ENCODE data around the gene MYL9. TPM values are rescaled to one million over a fixed set of nuclear protein-coding genes. Genes with fewer than 3 reads are reported as not detected.

The MYL9 gene
- total RNA-seq, 1 donor from 2014 or later, result 1,028 TPM

DNA sequence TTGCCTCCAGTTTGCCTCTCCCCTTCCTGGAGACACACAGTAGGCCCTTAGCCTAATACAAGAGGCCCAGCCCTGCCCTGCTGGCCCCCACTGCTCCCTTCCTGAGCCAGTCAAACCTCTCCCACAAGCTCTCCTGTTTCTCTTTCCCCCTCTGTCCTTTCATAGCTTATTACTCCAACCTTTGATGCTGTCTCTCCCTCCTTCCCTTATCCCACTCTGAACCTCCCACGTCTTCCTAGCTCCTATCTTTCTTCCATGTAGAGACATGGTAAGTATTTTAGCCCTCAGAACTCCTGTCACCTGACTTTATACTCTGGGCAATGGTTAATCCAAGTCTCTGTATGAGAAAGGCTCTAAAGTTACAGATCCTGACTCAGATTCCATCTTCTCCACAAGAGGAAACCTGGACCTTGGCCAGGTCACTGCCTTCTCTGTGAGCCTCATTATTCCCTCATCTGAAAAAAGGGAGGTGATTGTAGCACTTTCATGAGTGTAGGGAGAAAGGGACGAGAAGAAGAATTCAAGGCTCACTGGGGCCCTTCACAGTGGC lies 38.8 kb downstream of the MYL9 start:
- DNase-seq (ENCODE audit: low spot score), result no peak

DNA sequence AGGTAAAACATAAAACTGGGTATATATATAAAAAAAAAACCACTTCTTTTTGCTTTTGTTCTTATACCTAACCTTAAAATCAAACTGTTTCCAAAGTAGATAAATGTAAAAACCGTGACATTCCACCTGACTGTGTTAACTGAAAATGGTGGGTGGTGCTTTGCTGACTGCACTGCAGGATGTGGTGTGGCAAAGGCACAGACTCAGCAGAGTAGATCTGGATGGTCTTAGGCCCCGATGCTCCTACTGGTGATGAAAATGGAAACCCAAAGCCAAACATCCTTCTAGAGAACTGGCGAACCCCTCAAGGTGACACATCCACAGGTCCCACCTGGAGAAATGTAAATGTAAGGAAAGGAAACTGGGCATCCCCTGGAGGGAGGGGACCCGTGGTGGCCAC lies 41.0 kb downstream of the MYL9 start:
- DNase-seq (ENCODE audit: low spot score), result no peak

DNA sequence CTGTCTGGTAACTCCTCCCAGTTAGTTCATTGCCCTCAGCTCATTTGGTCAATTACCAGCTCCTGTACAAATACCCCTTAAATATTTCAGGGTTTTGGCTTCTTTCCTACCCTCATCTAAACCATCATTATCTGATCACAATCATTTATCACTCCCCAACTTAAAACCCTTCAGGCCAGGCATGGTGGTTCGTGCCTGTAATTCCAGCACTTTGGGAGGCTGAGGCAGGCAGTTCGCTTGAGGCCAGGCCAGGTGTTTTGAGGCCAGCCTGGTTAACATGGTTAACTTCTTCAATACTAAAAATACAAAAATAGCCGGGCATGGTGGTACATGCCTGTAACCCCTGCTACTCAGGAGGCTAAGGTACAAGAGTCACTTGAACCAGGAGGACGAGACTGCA lies 41.5 kb downstream of the MYL9 start:
- DNase-seq (ENCODE audit: low spot score), result no peak

DNA sequence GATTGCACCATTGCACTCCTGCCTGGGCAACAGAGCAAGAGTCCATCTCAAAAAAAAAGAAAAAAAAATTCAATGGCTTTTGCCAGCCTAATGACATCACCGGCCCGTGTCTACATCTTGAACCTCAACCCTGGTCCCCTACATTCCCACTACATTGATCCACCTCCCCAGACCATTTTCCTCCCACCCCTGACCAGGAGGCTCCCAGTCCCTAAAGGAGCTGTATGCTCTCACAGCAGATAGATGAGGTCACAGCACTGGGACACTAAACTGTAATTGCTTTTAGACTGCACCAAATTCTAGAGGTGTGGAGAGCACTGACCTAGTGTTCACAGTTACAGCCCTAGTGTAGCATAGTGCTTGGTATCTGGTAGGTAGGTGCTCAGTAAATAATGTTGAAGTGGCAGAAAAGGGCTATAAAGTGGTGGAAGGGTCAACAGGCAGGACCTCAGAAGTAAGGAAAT lies 42.7 kb downstream of the MYL9 start:
- DNase-seq (ENCODE audit: low spot score), result no peak

DNA sequence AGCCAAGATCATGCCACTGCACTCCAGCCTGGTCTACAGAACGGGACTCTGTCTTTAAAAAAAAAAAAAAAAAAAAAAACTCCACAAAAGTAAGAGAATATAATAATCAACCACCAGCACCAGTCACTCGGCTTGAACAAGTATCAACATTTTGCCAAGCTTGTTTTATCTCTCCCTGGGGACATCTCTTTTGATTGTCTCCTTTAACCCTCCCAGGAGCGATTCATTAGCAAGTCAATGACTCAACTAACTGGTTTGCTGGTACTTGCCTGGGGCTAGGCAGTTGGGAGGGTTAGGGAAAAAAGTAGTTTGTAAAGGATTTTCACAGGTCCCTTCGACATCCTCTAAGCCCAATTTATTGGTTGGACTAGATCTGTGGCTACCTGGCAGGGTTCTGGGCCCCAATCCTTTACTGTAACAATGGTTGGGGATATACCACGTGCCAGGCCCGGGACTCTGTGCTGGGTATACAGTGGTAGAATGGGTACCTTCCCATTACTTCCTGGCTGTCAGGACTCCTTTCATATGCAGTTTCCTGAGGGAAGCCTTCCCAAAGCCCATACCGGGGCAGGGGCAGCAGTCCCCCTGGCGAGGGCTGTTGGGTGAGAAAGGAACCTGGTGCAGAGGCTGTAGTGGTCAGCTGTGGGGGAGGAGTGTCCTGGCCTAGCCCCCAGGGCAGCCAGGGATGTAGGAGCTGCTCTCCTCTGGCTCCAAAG lies 44.2 kb downstream of the MYL9 start:
- DNase-seq (ENCODE audit: low spot score), result no peak

DNA sequence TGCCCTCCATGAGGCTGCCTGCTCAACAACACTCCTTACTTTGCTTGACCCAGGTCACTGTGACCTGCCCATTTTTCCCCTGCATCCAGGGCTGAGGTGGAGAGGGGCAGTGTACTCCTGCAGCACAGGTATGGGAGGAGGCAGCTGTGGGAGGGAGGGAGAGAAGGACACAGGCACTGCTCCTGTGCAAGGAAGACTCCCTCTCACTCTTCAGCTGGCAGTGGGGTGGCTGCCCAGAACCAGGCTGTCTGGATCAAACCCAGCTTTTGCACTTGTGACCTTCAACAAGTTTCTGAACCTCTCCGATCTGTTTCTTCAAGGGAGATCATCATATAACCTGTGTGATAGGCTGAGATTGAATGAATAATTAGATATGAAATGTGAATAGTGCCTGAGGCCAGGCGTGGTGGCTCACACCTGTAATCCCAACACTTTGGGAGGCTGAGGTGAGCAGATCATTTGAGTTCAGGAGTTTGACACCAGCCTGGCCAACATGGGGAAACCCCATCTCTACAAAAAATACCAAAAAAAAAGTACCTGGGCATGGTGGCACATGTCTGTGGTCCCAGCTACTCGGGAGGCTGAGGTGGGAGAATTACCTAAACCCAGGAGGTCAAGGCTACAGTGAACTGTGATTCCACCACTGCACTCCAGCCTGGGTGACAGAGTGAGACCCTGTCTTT lies 46.2 kb downstream of the MYL9 start:
- DNase-seq (ENCODE audit: low spot score), result no peak

DNA sequence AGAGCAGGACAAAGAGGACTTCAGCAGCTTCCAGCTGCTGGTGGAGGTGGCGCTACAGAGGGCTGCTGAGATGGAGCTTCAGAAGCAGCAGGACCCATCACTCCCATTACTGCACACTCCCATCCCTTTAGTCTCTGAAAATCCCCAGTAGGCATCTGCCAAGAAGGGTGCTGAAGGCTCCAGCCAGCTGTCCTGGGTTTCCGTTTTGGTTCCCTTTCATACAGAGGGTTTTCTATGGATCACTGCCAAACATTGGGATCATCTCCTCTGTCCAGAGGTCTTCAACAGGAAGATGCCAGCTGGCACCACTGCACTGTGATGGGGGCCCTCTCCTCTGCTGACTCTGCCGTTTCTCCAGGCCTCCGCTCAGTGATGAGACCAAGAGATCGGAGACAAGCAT lies 50.0 kb downstream of the MYL9 start:
- DNase-seq (ENCODE audit: low spot score), result no peak

DNA sequence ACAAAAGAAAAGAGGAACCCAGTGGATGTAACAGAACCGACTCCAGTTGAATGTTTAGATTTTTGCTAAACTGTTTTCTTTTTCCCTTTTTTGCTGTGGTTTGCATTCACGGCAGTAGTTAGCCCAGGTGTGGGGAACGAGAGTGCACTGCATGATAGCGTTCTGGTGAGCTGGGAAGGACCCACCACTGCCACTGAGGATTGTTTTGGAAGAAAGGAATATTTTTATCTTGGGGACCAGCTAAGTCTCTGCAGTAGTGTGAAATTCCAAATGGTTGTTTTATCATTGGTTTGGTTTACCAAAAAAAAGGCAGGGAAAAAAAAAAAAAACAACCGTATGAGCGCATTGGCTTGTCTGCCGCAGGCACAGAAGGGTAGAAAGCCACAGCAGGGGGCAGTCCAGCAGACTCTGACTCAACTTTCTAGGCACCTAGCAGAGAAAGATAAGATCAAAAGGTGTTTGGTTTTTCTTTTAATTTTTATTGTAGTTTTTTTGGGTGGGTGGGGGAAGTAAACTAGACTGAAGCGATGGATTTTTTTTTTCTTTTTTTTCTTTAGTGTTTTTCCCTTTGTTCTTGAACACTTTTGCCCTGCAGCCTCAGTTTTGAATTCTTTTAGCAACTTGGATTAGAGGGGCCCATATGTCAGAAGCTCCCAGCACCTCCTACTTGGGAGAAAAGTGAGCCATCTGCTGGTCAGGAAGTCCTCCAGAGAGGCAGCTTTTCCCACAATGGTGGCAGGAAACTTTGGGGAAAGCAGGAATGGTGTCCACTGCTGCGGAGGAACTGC lies 50.7 kb downstream of the MYL9 start:
- no peak for DNase-seq (ENCODE audit: low spot score)

DNA sequence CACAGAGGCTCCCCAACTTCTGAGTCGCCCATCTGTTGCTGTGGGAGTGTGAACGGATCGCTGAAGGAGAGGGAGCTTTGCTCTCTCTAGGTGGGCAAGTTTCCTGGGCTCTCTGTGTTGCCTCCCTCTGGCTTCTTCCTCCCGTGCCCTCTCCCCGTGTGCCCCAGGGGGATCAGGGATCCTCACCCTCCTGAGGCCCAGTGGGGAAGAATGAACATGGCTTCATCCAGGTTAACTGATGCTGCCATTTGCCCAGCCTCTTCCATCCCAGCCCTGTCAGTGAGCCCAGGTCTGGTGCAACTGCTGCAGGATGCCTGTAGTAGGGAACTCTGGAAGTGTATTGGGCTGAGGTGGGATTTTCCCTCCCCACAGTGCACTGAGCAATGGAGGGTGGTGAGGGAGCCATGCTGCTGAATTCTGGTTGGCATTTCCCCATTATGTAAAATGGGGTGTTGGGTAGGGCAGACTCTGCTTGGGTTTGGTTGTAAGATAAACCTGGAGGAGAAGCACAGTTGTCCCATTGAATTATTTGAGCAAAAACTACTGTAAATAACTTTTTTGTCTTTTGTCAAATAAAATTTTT lies 52.1 kb downstream of the MYL9 start:
- DNase-seq (ENCODE audit: low spot score), result no peak

DNA sequence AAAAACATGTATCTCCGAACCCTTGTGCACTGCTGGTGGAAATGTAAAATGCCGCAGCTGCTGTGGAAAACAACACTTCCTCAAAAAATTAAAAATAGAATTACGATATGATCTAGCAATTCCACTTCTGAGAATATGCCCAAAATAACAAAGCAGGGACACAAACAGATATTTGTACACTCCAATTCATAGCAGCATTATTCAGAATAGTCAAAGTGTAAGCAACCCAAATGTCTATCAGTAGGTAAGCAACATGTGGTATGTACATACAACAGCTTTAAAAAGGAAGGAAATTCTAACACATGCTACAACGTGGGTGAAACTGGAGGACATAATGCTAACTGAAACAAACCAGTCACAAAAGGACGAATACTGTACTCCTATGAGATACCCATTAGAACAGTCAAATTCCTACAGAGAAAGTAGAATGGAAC lies 58.6 kb downstream of the MYL9 start:
- DNase-seq (ENCODE audit: low spot score), result no peak

Other genes with a start within 250 kb of the MYL9 start
- gene DLGAP4, start 235.2 kb upstream of the MYL9 start, total RNA-seq, result 78.5 TPM
- 18.8 TPM for gene TGIF2, start 32.1 kb downstream of the MYL9 start, total RNA-seq
- gene RAB5IF, start 64.3 kb downstream of the MYL9 start, total RNA-seq, result 83.6 TPM
- gene SLA2, start 104.7 kb downstream of the MYL9 start, total RNA-seq, result 1.5 TPM
- 21.0 TPM for gene NDRG3, start 204.6 kb downstream of the MYL9 start, total RNA-seq
- gene DSN1, start 232.2 kb downstream of the MYL9 start, total RNA-seq, result 6.5 TPM